Ascending aorta (tissue), 2 donors: ENCODE results near the gene SNX8. TPM values are rescaled to one million over a fixed set of nuclear protein-coding genes. Genes with fewer than 3 reads are reported as not detected.

Source experiments
- DNase-seq, 2 donors: peaks; one replicate each; pipeline ENCODE4 v3.0.0-alpha.2; 2019; ENCODE audit warnings: low spot score in 2 of 2
- H3K27ac ChIP-seq, 2 donors: fragments of 200-600 bp; sonication (generic); one replicate each; pipeline ENCODE4 v1.5.1; 2016 to 2017; ENCODE audit warnings: mild to moderate bottlenecking in 1 of 2
- H3K27me3 ChIP-seq: fragments of 200-600 bp; sonication (generic); one replicate; pipeline ENCODE4 v1.5.1; 2017
- H3K36me3 ChIP-seq, 2 donors: fragments of 200-600 bp; sonication (generic); one replicate each; pipeline ENCODE4 v1.5.1; 2016
- H3K4me1 ChIP-seq, 2 donors: fragments of 200-600 bp; sonication (generic); one replicate each; pipeline ENCODE4 v1.5.1; 2016 to 2017; ENCODE audit warnings: mild to moderate bottlenecking in 1 of 2
- H3K4me3 ChIP-seq, 2 donors: fragments of 200-600 bp; sonication (generic); one replicate each; pipeline ENCODE4 v1.5.1; 2016 to 2017; ENCODE audit warnings: mild to moderate bottlenecking in 1 of 2
- H3K9me3 ChIP-seq, 2 donors: fragments of 200-600 bp; sonication (generic); one replicate each; pipeline ENCODE4 v1.5.1; 2016
- CTCF ChIP-seq, 3 experiments: fragments of 200-600 bp in 2 of 3; fragments of 450-650 bp in 1 of 3; sonication (generic) in 2 of 3; IDR thresholded peaks; one replicate each; pipeline ENCODE4 v1.5.1; 2016 to 2019; ENCODE audit warnings: antibody characterized with exemption in 3 of 3, mild to moderate bottlenecking in 1 of 3, moderate library complexity in 1 of 3
- intact Hi-C: fragments of 100-400 bp; cut with DNase I; formaldehyde crosslinking; loops from one replicate; pipeline ENCODE4 v1.15.1; 2023
- total RNA-seq: library from RNA; depleted of rRNA; stranded (reverse); fragments of >200 nt; gene quantifications from one replicate; pipeline ENCODE4 v1.1.0, GENCODE V29; 2016

The SNX8 gene
- total RNA-seq, 1 donor from 2014 or later: 12.2 TPM

DNA sequence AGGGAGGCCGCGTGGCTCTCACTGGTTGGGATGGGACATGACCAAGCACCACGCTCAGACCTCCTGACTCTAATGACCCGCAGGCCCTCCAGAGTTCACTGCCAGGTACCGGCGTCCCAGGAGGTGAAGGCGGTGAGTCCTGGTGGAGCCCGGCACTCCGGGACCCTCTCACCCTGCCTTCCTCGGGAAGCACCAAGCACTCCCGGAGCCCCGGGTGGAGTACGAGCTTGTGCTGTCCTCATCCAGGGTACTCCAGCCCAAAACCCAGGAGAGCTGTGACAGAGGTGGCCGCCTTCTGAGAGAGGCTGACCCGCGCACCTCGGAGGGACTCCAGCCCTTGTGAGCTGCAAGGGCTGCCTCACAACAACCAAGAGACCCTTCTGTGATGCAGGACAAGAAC, 90.9 kb downstream of the SNX8 start:
- DNase-seq: no peak
- H3K9me3 ChIP-seq: no peaks in the 10 kb centered on the region
- TF ChIP-seq CTCF (IDR thresholded peaks at IDR 0.05): no peak
- H3K27me3 ChIP-seq: no peaks in the 10 kb centered on the region
- H3K4me1 ChIP-seq: no peaks in the 10 kb centered on the region
- H3K36me3 ChIP-seq: peaks cover 32 to 48% of the 10 kb centered on the region in 2 donors
- intact Hi-C loops: no loop called here
- no peak overlapping the region for H3K4me3 ChIP-seq
- no peak overlapping the region for H3K27ac ChIP-seq

GRCh38 chr7:2222516-2222915, 91.7 kb downstream of the SNX8 start:
- Histone ChIP-seq H3K4me3 (no peak overlapping the region), H3K27ac (no peak overlapping the region), H3K27me3 (no peaks in the 10 kb centered on the region), H3K4me1 (no peaks in the 10 kb centered on the region), H3K36me3 (peaks cover 29 to 54% of the 10 kb centered on the region in 2 donors), H3K9me3 (no peaks in the 10 kb centered on the region)
- no peak for DNase-seq
- no peak for TF ChIP-seq CTCF (IDR thresholded peaks at IDR 0.05)
- intact Hi-C loops: no loop called here

- no peak for TF ChIP-seq CTCF (IDR thresholded peaks at IDR 0.05)
- H3K27me3 ChIP-seq: no peaks in the 10 kb centered on the region
- intact Hi-C loops: no loop called here
- no peaks in the 10 kb centered on the region for H3K4me1 ChIP-seq
- no peak for DNase-seq
- H3K36me3 ChIP-seq: peaks cover 40 to 59% of the 10 kb centered on the region in 2 donors
- no peak overlapping the region for H3K27ac ChIP-seq
- no peak overlapping the region for H3K4me3 ChIP-seq
- H3K9me3 ChIP-seq: no peaks in the 10 kb centered on the region
These were observed 93.3 kb downstream of the SNX8 start for GRCh38 chr7:2220954-2221353.

DNA sequence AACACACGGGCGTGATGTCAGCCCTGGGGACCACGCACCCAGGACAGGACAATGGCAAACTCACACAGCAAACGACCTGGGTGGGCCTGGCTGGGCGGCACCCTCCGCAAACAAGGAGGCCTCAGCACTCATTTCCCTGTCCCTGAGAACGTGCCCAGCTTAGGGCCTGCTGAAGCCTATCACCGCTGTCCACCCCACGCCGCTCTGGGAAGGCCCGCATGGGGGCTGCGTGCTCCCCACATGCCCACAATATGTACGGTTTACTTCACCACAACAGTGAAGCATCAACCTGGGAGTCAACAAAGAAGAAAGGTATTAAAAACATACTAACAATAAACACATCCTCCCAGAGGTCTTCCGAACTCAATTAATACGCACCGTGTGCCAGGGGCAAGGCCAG, 93.7 kb downstream of the SNX8 start:
- Histone ChIP-seq H3K36me3 (peaks cover 43 to 62% of the 10 kb centered on the region in 2 donors), H3K27ac (no peak overlapping the region), H3K9me3 (no peaks in the 10 kb centered on the region), H3K4me1 (no peaks in the 10 kb centered on the region), H3K27me3 (no peaks in the 10 kb centered on the region), H3K4me3 (no peak overlapping the region)
- DNase-seq: no peak
- TF ChIP-seq CTCF (IDR thresholded peaks at IDR 0.05): no peak
- intact Hi-C loops: no loop called here

- Histone ChIP-seq H3K27ac (no peak overlapping the region), H3K4me3 (no peak overlapping the region), H3K9me3 (no peaks in the 10 kb centered on the region), H3K4me1 (no peaks in the 10 kb centered on the region), H3K27me3 (no peaks in the 10 kb centered on the region), H3K36me3 (peaks cover 41 to 62% of the 10 kb centered on the region in 2 donors)
- intact Hi-C loops: no loop called here
- DNase-seq: no peak
- no peak for TF ChIP-seq CTCF (IDR thresholded peaks at IDR 0.05)
These were observed 94.2 kb downstream of the SNX8 start for GRCh38 chr7:2220030-2220429.

GRCh38 chr7:2219606-2220005, 94.6 kb downstream of the SNX8 start:
- DNase-seq: no peak
- H3K9me3 ChIP-seq: no peaks in the 10 kb centered on the region
- H3K27me3 ChIP-seq: no peaks in the 10 kb centered on the region
- no peak overlapping the region for H3K27ac ChIP-seq
- no peak for TF ChIP-seq CTCF (IDR thresholded peaks at IDR 0.05)
- intact Hi-C loops: no loop called here
- peaks cover 43 to 62% of the 10 kb centered on the region in 2 donors for H3K36me3 ChIP-seq
- H3K4me3 ChIP-seq: no peak overlapping the region
- H3K4me1 ChIP-seq: no peaks in the 10 kb centered on the region
